Measurements from ENCODE around the gene LHFPL3.

Gene LHFPL3

DNA sequence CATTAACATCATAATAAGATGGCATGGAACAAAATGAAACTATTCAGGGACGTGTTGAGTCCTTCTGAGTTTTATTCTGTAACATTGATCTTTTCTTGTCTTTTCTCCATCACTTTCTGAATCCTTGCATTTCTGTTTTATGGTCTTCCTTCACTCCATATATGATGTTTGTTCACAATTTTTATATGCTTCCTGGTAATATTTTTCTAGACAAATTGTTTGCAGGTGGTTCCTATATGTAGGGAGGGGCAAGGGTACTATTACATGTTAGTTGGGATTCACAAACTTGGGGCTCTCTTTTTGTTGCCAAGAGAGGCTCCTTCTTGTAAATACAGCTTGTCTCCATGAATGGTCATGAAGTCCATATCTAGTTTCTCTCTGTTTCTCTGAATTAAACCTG is 159.2 kb downstream of the LHFPL3 start:
- Histone ChIP-seq H3K9ac (ENCODE audit: low read length) (no peak overlapping the region), H3K4me3 (ENCODE audit: low read length) (no peak overlapping the region), H3F3A (ENCODE audit: insufficient read depth, low read length) (no peaks in the 10 kb centered on the region), H3K27ac (ENCODE audit: low read length) (no peak overlapping the region), H3K4me2 (ENCODE audit: low read depth, low read length) (no peak overlapping the region), H4K20me1 (ENCODE audit: insufficient read depth, low read length) (no peaks in the 10 kb centered on the region), H3K9me2 (replicated peaks; ENCODE audit: insufficient read depth, low read length) (no peaks in the 10 kb centered on the region), H3K9me3 (replicated peaks; ENCODE audit: insufficient read depth, low read length) (no peaks in the 10 kb centered on the region), H3K27me3 (replicated peaks; ENCODE audit: insufficient read depth, low read length) (no peaks in the 10 kb centered on the region), H3K4me1 (ENCODE audit: low read length) (no peaks in the 10 kb centered on the region), H3K36me3 (replicated peaks; ENCODE audit: insufficient read depth, low read length) (no peaks in the 10 kb centered on the region), H3K79me2 (ENCODE audit: low read length) (no peaks in the 10 kb centered on the region), H2AFZ (ENCODE audit: low read length) (no peak overlapping the region)
- DNase-seq = no peak
- no peak for TF ChIP-seq EZH2 (optimal IDR thresholded peaks at IDR 0.05; ENCODE audit: low read depth, low read length)
- no peak for TF ChIP-seq EZH2phosphoT487 (IDR thresholded peaks at IDR 0.05; ENCODE audit: low read length)
- TF ChIP-seq CTCF (IDR thresholded peaks at IDR 0.05; ENCODE audit: low read length) = no peak

DNA sequence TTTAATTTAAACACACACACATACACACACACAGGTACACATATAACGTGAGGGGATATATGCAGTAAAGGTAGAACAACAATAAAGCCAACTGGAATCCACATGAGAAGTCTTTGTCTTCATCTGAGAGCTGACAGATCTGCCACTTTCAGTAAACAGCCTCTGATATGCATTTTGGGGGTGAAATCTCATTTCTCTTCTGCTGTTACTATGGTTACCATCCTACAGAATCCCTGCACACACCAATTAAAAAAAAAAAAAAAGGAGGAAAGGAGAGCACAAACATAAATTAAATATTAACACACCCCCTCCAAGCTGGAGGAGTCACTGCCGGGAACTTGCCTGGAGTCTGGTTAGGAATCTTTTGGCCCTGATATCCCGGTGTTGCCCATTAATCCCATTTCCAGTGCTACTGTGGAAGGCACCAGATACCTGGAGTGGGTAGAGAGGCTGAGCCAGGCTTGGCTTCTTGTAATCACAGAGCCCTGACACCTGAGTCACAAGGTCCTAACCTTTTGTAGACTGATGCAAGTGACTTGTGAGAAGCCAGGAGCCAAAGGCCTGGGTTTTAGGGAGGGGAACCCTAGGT is 169.1 kb downstream of the LHFPL3 start:
- Histone ChIP-seq H3K4me3 (ENCODE audit: low read length) (no peak overlapping the region), H3K9ac (ENCODE audit: low read length) (no peak overlapping the region), H3K4me2 (ENCODE audit: low read depth, low read length) (no peak overlapping the region), H4K20me1 (ENCODE audit: insufficient read depth, low read length) (no peaks in the 10 kb centered on the region), H3K9me3 (replicated peaks; ENCODE audit: insufficient read depth, low read length) (no peaks in the 10 kb centered on the region), H3K79me2 (ENCODE audit: low read length) (no peaks in the 10 kb centered on the region), H3K4me1 (ENCODE audit: low read length) (no peaks in the 10 kb centered on the region), H2AFZ (ENCODE audit: low read length) (no peak overlapping the region), H3K9me2 (replicated peaks; ENCODE audit: insufficient read depth, low read length) (no peaks in the 10 kb centered on the region), H3K27ac (ENCODE audit: low read length) (no peak overlapping the region), H3F3A (ENCODE audit: insufficient read depth, low read length) (no peaks in the 10 kb centered on the region), H3K36me3 (replicated peaks; ENCODE audit: insufficient read depth, low read length) (no peaks in the 10 kb centered on the region), H3K27me3 (replicated peaks; ENCODE audit: insufficient read depth, low read length) (no peaks in the 10 kb centered on the region)
- TF ChIP-seq EZH2phosphoT487 (IDR thresholded peaks at IDR 0.05; ENCODE audit: low read length) = no peak
- no peak for TF ChIP-seq CTCF (IDR thresholded peaks at IDR 0.05; ENCODE audit: low read length)
- no peak for TF ChIP-seq EZH2 (optimal IDR thresholded peaks at IDR 0.05; ENCODE audit: low read depth, low read length)
- DNase-seq = no peak

- Histone ChIP-seq H3K27ac (ENCODE audit: low read length) (no peak overlapping the region), H3K4me1 (ENCODE audit: low read length) (no peaks in the 10 kb centered on the region), H3K9ac (ENCODE audit: low read length) (no peak overlapping the region), H3K9me2 (replicated peaks; ENCODE audit: insufficient read depth, low read length) (no peaks in the 10 kb centered on the region), H3K79me2 (ENCODE audit: low read length) (no peaks in the 10 kb centered on the region), H4K20me1 (ENCODE audit: insufficient read depth, low read length) (no peaks in the 10 kb centered on the region), H3K36me3 (replicated peaks; ENCODE audit: insufficient read depth, low read length) (no peaks in the 10 kb centered on the region), H3F3A (ENCODE audit: insufficient read depth, low read length) (no peaks in the 10 kb centered on the region), H3K9me3 (replicated peaks; ENCODE audit: insufficient read depth, low read length) (no peaks in the 10 kb centered on the region), H3K4me3 (ENCODE audit: low read length) (no peak overlapping the region), H3K27me3 (replicated peaks; ENCODE audit: insufficient read depth, low read length) (no peaks in the 10 kb centered on the region), H2AFZ (ENCODE audit: low read length) (no peak overlapping the region), H3K4me2 (ENCODE audit: low read depth, low read length) (no peak overlapping the region)
- TF ChIP-seq EZH2phosphoT487 (IDR thresholded peaks at IDR 0.05; ENCODE audit: low read length) = no peak
- TF ChIP-seq CTCF (IDR thresholded peaks at IDR 0.05; ENCODE audit: low read length) = no peak
- no peak for TF ChIP-seq EZH2 (optimal IDR thresholded peaks at IDR 0.05; ENCODE audit: low read depth, low read length)
- no peak for DNase-seq
These were observed 171.6 kb downstream of the LHFPL3 start for GRCh38 chr7:104499975-104500374.
